ENCODE measurements around the gene NFATC3. TPM values are rescaled to one million over a fixed set of nuclear protein-coding genes. Genes with fewer than 3 reads are reported as not detected.
"Not testable (repeated sequence)": the region's sequence is repeated elsewhere in the genome, so short reads cannot be mapped to it uniquely, and the experiment has no call there.

NFATC3 gene
- total RNA-seq, 1 donor from 2014 or later: 20.9 TPM

GRCh38 chr16:68147444-68147843 is 62.3 kb downstream of the NFATC3 start:
- no peak overlapping the region for H3K4me3 ChIP-seq
- no peaks in the 10 kb centered on the region for H3K9me3 ChIP-seq (replicated peaks)
- H3K27me3 ChIP-seq (ENCODE audit: low read depth): no peaks in the 10 kb centered on the region
- H3K36me3 ChIP-seq: no peaks in the 10 kb centered on the region
- peaks cover 42% of the 10 kb centered on the region for H3K4me1 ChIP-seq
- intact Hi-C loops (cut with micrococcal nuclease): loop anchor here (5.0 kb wide), 1 partner anchor 80 kb away; no protein-coding TSS in a partner anchor
- no peak for DNase-seq
- TF ChIP-seq, protein P1, sequence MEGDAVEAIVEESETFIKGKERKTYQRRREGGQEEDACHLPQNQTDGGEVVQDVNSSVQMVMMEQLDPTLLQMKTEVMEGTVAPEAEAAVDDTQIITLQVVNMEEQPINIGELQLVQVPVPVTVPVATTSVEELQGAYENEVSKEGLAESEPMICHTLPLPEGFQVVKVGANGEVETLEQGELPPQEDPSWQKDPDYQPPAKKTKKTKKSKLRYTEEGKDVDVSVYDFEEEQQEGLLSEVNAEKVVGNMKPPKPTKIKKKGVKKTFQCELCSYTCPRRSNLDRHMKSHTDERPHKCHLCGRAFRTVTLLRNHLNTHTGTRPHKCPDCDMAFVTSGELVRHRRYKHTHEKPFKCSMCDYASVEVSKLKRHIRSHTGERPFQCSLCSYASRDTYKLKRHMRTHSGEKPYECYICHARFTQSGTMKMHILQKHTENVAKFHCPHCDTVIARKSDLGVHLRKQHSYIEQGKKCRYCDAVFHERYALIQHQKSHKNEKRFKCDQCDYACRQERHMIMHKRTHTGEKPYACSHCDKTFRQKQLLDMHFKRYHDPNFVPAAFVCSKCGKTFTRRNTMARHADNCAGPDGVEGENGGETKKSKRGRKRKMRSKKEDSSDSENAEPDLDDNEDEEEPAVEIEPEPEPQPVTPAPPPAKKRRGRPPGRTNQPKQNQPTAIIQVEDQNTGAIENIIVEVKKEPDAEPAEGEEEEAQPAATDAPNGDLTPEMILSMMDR (IDR thresholded peaks at IDR 0.05; ENCODE audit: borderline replicate concordance): no peak
- H3K27ac ChIP-seq (replicated peaks): peak overlapping the region; percentile 66

DNA sequence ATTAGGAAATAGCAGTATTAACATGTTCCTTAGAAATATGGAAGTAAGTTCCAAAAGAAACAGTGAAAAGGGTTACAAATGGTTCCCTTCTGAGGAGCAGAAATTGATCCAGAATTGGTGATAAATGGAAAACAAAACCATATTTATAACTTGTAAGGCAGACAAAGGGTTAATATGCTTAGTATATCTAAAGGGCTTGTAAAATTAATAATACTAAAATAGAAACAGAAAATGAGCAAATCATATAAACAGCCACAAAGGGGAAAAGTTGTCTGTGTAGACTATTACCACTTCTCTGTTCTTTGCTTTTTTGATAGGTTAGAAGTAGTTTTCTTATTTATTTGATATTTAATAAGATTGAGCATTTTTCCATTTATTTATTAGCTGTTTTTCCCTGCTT is 64.4 kb downstream of the NFATC3 start:
- no peak overlapping the region for H3K27ac ChIP-seq (replicated peaks)
- H3K4me3 ChIP-seq: no peak overlapping the region
- no peak for DNase-seq
- intact Hi-C loops (cut with micrococcal nuclease): loop anchor here (5.0 kb wide), 1 partner anchor 78 kb away; no protein-coding TSS in a partner anchor
- TF ChIP-seq, protein P1 (IDR thresholded peaks at IDR 0.05; ENCODE audit: borderline replicate concordance): no peak
- no peaks in the 10 kb centered on the region for H3K27me3 ChIP-seq (ENCODE audit: low read depth)
- H3K9me3 ChIP-seq (replicated peaks): no peaks in the 10 kb centered on the region
- no peaks in the 10 kb centered on the region for H3K36me3 ChIP-seq
- H3K4me1 ChIP-seq: peaks cover 41% of the 10 kb centered on the region

DNA sequence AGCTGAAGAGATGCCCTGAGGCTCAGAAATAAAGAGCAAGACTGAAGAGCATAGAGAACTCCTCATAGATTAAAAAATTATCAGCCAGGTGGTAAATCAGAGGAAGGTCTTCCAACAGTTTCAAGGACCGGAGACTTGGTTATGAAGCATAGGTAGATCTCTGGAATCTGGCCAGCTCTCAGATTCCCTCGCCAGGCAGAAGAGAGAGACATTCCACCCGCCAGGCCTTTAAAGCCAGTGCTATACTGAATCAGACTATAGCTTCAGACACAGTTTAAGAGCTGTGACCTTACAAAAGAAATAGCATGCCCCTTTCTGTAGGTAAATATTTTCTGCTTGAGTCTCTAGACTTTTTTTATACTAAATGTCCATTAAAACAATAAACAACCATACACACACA is 70.3 kb downstream of the NFATC3 start:
- H3K27ac ChIP-seq (replicated peaks): no peak overlapping the region
- H3K4me1 ChIP-seq: peaks cover 10% of the 10 kb centered on the region
- H3K4me3 ChIP-seq: no peak overlapping the region
- intact Hi-C loops (cut with micrococcal nuclease): no loop called here
- H3K27me3 ChIP-seq (ENCODE audit: low read depth): no peaks in the 10 kb centered on the region
- H3K36me3 ChIP-seq: peaks cover 21% of the 10 kb centered on the region
- no peak for DNase-seq
- TF ChIP-seq, protein P1 (IDR thresholded peaks at IDR 0.05; ENCODE audit: borderline replicate concordance): no peak
- H3K9me3 ChIP-seq (replicated peaks): no peaks in the 10 kb centered on the region

DNA sequence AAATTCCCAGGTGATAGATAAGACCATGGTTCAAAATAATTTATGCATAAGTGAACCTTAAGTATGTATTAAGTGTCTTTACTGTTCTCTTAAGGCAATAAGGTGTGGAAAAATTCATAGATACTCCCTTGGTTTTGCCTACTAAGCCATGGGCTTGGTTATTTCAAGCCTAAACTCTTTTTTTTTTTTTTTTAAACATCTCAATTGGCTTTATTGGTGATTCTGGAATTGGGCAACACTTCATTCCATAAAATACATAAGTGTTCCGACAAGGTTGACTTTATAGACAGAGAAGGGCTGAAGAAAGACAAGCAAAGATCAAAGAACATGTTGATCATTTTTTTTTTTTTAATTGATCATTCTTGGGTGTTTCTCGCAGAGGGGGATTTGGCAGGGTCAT is 77.2 kb downstream of the NFATC3 start:
- TF ChIP-seq, protein P1 (IDR thresholded peaks at IDR 0.05; ENCODE audit: borderline replicate concordance): no peak
- Histone ChIP-seq H3K9me3 (replicated peaks) (no peaks in the 10 kb centered on the region), H3K4me3 (no peak overlapping the region), H3K36me3 (peaks cover 30% of the 10 kb centered on the region), H3K4me1 (peaks cover 10% of the 10 kb centered on the region), H3K27ac (replicated peaks) (no peak overlapping the region), H3K27me3 (ENCODE audit: low read depth) (no peaks in the 10 kb centered on the region)
- DNase-seq: no peak
- intact Hi-C loops (cut with micrococcal nuclease): no loop called here

GRCh38 chr16:68163275-68163674 is 78.1 kb downstream of the NFATC3 start:
- DNase-seq; H3K27me3 ChIP-seq (ENCODE audit: low read depth); intact Hi-C loops (cut with micrococcal nuclease); H3K27ac ChIP-seq (replicated peaks); H3K4me3 ChIP-seq; H3K4me1 ChIP-seq; H3K9me3 ChIP-seq (replicated peaks): not testable (repeated sequence)
- H3K36me3 ChIP-seq: peaks cover 28% of the 10 kb centered on the region

DNA sequence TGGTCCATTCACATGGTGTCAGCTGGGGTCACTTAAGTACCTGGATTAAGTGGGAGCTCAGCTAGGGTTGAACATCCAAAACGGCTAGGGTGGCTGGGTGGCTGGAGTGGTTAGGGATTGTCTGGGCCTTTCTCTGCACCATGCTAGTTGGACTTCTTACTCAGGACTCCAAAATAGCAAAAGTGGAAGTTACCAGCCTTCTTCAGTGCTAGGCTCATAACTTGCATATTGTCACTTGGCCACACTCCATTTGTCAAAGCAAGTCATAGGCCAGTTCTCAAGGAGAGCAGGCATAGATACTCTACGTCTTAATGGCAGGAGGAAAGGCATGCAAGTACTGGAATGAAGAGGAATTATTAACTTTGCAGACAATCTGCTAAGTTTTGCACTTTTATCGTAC is 81.1 kb downstream of the NFATC3 start:
- no peak for DNase-seq
- Histone ChIP-seq H3K36me3 (peaks cover 38% of the 10 kb centered on the region), H3K4me1 (peaks cover 10% of the 10 kb centered on the region), H3K9me3 (replicated peaks) (no peaks in the 10 kb centered on the region), H3K4me3 (no peak overlapping the region), H3K27me3 (ENCODE audit: low read depth) (no peaks in the 10 kb centered on the region), H3K27ac (replicated peaks) (no peak overlapping the region)
- TF ChIP-seq, protein P1 (IDR thresholded peaks at IDR 0.05; ENCODE audit: borderline replicate concordance): no peak
- intact Hi-C loops (cut with micrococcal nuclease): no loop called here

Measured in left ventricle myocardium inferior (tissue), 1 donor.